Umbilical cord (tissue), 2 donors: ENCODE data around the gene PDE7B. TPM values are rescaled to one million over a fixed set of nuclear protein-coding genes. Genes with fewer than 3 reads are reported as not detected.

Experiments used
- DNase-seq: peaks from one replicate; pipeline ENCODE4 v3.0.0-alpha.2; 2015; ENCODE audit warnings: low spot score
- total RNA-seq: library from RNA; depleted of rRNA; stranded (reverse); fragments of >200 nt; gene quantifications from one replicate; pipeline ENCODE4 v1.2.3, GENCODE V29; 2014; ENCODE audit warnings: low replicate concordance; ENCODE audit not compliant: insufficient read depth

PDE7B gene
- 22.9 TPM for total RNA-seq

- peak; percentile 93 for DNase-seq
Measured at GRCh38 chr6:135851442-135852271, at the start of gene PDE7B. PDE7B (plus strand) TSS chr6:135851701.

DNA sequence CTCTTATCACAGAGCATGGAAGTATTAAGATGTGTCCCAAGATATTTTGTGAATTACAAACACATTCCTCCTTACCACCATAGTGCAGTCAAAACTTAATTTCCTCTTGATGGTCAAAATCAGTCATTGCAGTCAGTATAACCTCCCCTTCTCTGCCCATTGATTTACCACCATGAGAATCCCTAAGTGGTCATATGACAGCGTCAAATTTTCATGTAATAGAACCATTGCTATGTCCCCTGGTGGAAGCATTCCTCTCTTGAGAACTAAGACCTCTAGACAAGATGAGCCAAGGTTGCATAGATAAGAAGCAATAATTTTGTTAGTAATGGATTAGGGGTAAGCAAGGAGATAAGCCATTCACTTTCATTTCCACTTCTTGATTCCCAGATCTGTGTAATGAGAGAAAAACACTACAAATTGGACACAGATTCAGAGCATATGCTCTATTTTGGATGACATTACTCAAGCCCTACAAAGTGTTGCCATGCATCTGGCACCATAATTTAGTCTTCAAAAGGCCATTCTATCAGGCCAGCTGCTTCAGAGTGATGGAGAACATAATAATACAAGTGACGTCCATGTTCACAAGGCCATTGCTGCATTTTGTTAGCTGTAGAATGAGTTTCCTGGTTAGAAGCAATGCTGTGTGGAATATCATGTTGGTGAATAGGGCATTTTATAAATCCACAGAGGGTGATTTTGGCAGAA, 49.6 kb upstream of the PDE7B start:
- DNase-seq: no peak

- no peak for DNase-seq
Measured at GRCh38 chr6:135810486-135810885, 41.0 kb upstream of the PDE7B start.

- no peak for DNase-seq
Measured at GRCh38 chr6:135811170-135811569, 40.3 kb upstream of the PDE7B start.

GRCh38 chr6:135811644-135812526, 39.6 kb upstream of the PDE7B start:
- peak; percentile 61 for DNase-seq

DNA sequence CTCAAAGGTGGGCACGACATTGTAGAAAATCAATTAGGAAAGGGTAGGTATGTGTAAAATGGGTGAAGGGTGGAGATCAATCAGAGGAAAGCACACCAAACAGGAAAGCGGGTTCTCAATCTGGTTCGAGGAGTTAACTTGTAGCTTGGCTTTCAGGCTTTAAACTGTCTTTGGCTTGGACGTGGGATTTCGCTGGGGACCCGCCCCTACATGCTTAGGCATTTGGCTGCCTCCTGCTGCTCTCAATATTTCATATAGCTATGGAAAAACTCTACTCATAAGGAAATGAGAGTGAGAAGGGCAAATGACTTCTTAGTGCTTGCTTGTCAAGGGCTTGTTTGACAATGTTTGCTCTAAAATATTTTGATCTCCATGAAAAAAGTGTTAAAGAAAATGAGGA, 38.1 kb upstream of the PDE7B start:
- peak; percentile 11 for DNase-seq

DNA sequence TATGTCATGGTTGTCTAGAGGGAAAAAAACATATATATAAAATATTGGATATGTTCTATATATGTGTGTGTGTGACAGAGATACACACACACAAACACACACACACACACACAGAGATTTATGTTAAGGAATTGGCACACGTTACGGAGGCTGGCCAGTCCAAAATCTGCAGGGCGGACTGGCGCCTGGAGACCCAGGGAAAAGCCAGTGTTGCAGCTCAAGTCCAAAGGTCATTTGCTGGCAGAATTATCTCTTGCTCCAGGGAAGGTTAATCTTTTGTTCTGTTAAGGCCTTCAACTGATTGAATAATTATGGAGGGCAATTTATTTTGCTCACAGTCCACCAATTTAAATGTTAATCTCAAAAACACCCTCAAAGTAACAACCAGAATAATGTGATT, 37.5 kb upstream of the PDE7B start:
- no peak for DNase-seq

DNA sequence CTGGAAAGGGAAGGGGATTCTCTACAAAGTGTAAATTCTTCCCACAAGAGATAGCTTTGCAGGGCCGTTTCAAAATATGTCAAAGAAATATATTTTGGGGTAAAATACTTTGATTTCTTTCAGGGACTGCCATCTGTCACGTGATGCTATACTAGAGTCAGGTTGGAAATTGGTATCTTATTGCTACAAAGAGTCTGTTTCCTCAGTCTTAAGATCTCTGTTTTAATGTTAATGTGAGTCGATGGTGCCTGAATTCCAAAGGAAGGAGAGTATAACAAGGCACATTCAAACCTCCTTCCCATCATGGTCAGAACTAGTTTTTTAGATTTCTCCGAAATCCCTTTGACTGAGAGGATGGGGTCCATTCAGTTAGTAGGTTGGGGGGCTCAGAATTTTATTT, 36.3 kb upstream of the PDE7B start:
- DNase-seq: no peak

DNA sequence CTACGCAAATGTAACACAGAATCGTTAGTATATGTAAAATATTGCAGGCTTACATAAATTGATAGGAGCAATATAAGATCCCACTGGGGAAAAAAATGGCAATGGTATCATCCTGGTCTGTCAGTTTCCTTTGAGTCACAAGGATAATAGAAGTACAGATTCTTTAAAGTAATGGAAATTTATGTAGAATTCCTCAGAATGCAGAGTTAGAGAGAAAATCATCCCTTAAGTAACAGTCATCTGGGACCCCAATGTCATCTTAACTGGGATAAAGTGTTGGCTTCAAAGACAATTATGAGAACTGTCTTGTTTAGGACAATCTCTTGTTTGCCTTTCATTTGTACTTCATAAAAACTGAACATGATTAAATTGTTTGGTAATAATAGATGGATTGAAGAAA, 34.5 kb upstream of the PDE7B start:
- DNase-seq: no peak

DNA sequence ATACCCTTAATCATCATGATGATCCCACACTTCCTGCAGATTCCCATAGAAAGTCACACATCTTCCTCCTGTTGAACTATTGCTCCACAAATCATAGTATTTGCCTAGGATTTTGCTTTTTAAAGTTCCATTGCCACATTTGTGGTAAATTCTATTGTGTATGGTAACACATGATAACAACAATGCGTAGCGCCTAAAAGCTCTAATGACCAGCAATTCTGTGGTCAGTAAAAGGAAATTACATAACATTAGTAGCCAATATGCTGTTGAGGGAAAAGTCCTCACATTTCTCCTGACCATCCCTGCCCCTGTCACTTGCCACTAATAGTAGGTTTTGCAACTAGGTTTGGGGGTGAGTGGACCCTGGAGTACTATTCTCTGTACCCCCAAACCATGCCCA, 31.8 kb upstream of the PDE7B start:
- DNase-seq: no peak

GRCh38 chr6:135820340-135820739, 31.2 kb upstream of the PDE7B start:
- no peak for DNase-seq

DNA sequence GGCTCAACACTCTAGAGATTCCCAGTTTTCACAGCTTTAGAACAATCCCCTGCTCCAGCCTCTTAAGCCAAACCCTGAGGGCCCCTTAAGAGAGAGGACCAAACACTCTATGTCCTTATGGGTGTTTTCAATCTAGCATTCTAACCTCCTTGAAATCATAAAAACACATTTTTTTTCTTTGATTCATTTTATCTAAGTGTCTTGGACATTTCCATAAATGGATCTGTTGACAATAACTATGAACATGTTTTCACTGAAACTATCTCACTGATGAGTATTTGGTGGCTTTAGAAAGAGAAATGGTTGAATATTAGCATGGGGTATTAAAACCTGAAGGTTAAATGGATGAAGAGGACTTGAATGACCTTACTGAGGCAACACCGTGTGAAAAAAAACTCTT, 27.6 kb upstream of the PDE7B start:
- no peak for DNase-seq

GRCh38 chr6:135826236-135826804, 25.2 kb upstream of the PDE7B start:
- DNase-seq: no peak

GRCh38 chr6:135828021-135828420, 23.5 kb upstream of the PDE7B start:
- no peak for DNase-seq

DNA sequence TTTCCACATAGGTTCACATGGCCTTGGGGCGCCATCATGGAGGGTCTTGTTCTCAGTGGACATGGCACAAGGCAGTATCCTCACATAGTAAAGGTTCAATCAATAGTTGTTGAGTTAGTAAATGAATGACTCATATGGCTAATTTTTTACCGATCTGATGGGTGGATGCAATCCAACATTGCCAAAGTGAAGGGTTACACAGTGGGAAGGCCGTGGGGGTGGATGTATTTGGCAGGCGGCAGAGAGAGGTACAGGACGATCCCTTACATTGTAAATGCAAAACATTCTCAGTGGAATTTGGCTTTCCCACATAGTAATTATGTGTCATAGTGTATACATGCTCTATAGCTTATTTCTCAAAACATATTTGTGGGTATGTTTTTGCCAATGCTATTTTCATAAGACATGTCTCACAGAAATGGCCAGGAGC, 21.0 kb upstream of the PDE7B start:
- DNase-seq: no peak

- no peak for DNase-seq
Measured at GRCh38 chr6:135831016-135831415, 20.5 kb upstream of the PDE7B start.

GRCh38 chr6:135832166-135832565, 19.3 kb upstream of the PDE7B start:
- peak; percentile 86 for DNase-seq

DNA sequence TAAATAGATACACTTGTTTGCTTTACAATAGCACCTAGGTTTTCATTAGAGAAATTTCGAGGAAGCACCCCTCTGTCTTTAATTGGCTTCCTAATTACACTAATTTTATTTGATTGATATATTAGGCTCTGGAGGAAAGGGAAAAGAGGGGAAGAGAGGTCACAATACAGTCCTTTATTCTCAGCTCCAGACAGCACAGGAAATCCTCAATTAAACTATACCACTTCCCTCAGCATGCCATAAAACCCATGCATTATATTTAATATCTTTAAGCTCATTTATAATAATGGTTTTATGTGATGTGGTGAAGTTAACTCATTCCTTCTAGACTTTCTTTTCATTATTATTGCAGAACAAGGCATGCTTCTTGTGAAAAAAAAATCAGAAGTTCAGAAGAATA, 17.7 kb upstream of the PDE7B start:
- no peak for DNase-seq

DNA sequence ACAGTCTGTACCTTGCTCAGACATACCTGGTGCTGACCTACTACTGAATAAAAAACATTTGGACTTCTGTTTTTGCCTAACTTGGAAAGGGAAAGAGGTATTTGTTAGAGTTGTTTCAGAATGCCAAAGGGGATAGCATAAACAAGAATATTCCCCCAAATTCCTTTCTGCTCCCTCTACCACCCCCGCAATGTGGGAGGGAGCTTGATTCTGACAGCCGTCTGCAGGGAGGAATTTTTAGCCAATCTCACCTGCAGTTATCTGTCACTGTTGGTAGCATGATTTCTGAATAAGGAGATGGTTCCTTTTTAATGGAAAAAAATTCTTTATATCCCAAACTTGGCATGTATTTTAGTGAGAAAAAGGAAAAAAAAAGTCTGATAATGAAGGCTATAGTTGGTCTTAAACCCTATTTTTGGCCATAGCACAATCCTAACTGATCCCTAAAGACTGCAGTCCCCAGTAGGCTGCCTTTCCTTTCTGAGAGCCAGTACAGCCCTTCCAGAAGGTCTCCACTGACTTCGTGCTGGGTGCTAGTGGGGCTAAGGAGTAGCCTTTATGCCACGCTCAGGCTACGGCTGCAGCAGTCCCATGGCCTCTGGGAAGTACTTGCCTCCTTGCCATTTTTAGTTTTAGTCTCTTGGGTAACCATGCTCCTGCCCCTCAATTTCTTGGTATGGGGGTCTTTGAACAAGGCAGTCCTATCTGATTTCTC, 13.6 kb upstream of the PDE7B start:
- no peak for DNase-seq

GRCh38 chr6:135839121-135839520, 12.4 kb upstream of the PDE7B start:
- no peak for DNase-seq
